SH-SY5Y (cell line): ENCODE results near the gene TINAGL1.

ENCODE experiments used
- GATA2 ChIP-seq: IDR thresholded peaks from 2 replicates; pipeline ENCODE4 v1.6.1; 2011; ENCODE audit warnings: mild to moderate bottlenecking, low read depth, low read length
- GATA3 ChIP-seq: IDR thresholded peaks from 2 replicates; pipeline ENCODE4 v1.6.1; 2011; ENCODE audit warnings: low read depth, mild to moderate bottlenecking, low read length, moderate library complexity

GRCh38 chr1:31593770-31594632, 17.7 kb downstream of the TINAGL1 start:
- TF ChIP-seq GATA2 (no peak), GATA3 (no peak)
